ENCODE measurements around the gene RTN4RL1. TPM values are rescaled to one million over a fixed set of nuclear protein-coding genes. Genes with fewer than 3 reads are reported as not detected.

RTN4RL1 gene
- total RNA-seq, 1 donor from 2014 or later, result 4.0 TPM

- Histone ChIP-seq H3K4me1 (peaks cover 92% of the 10 kb centered on the region), H3K9me3 (replicated peaks) (no peaks in the 10 kb centered on the region), H3K4me3 (peak overlapping the region; percentile 84), H3K36me3 (peaks cover 51% of the 10 kb centered on the region), H3K27ac (replicated peaks) (peak overlapping the region; percentile 96), H3K27me3 (ENCODE audit: low read depth) (peaks cover 84% of the 10 kb centered on the region)
- DNase-seq, result no peak
- no peak for TF ChIP-seq CTCF (IDR thresholded peaks at IDR 0.05; ENCODE audit: borderline replicate concordance)
- intact Hi-C loops (cut with micrococcal nuclease), result no loop called here
Observed at GRCh38 chr17:2057760-2058585, 32.8 kb upstream of the RTN4RL1 start.

- H3K27me3 ChIP-seq (ENCODE audit: low read depth), result peaks cover 85% of the 10 kb centered on the region
- peak overlapping the region; percentile 96 for H3K27ac ChIP-seq (replicated peaks)
- no peak for TF ChIP-seq CTCF (IDR thresholded peaks at IDR 0.05; ENCODE audit: borderline replicate concordance)
- H3K4me3 ChIP-seq, result peak overlapping the region; percentile 84
- H3K36me3 ChIP-seq, result peaks cover 47% of the 10 kb centered on the region
- no peaks in the 10 kb centered on the region for H3K9me3 ChIP-seq (replicated peaks)
- H3K4me1 ChIP-seq, result peaks cover 85% of the 10 kb centered on the region
- no peak for DNase-seq
- intact Hi-C loops (cut with micrococcal nuclease), result no loop called here
Observed at GRCh38 chr17:2057175-2057759, 32.1 kb upstream of the RTN4RL1 start.

- Histone ChIP-seq H3K4me3 (peak overlapping the region; percentile 84), H3K27ac (replicated peaks) (peak overlapping the region; percentile 96), H3K36me3 (peaks cover 42% of the 10 kb centered on the region), H3K9me3 (replicated peaks) (no peaks in the 10 kb centered on the region), H3K4me1 (peaks cover 81% of the 10 kb centered on the region), H3K27me3 (ENCODE audit: low read depth) (peaks cover 85% of the 10 kb centered on the region)
- DNase-seq, result no peak
- peak; percentile 24 for TF ChIP-seq CTCF (IDR thresholded peaks at IDR 0.05; ENCODE audit: borderline replicate concordance)
- intact Hi-C loops (cut with micrococcal nuclease), result no loop called here
Observed at GRCh38 chr17:2056206-2057174, 31.4 kb upstream of the RTN4RL1 start.

- Histone ChIP-seq H3K27me3 (ENCODE audit: low read depth) (peaks cover 88% of the 10 kb centered on the region), H3K9me3 (replicated peaks) (no peaks in the 10 kb centered on the region), H3K27ac (replicated peaks) (peak overlapping the region; percentile 96), H3K4me1 (peaks cover 81% of the 10 kb centered on the region), H3K4me3 (peak overlapping the region; percentile 84), H3K36me3 (peaks cover 33% of the 10 kb centered on the region)
- no peak for DNase-seq
- intact Hi-C loops (cut with micrococcal nuclease), result loop anchor here (2.0 kb wide), 1 partner anchor 185 kb away; no protein-coding TSS in a partner anchor
- no peak for TF ChIP-seq CTCF (IDR thresholded peaks at IDR 0.05; ENCODE audit: borderline replicate concordance)
Observed at GRCh38 chr17:2055292-2056205, 30.4 kb upstream of the RTN4RL1 start.
